HCT116 (cell line): ENCODE data around the gene ARAP1. TPM values are rescaled to one million over a fixed set of nuclear protein-coding genes. Genes with fewer than 3 reads are reported as not detected.

Experiments used
- ATAC-seq: fragments of 200-7000 bp; cut with Tn5 transposase; 2 replicates; pipeline ENCODE4 v1.9.1; 2020; ENCODE audit warnings: mild to moderate bottlenecking, moderate library complexity
- BruUV-seq: library from RNA; stranded (reverse); fragments of 400-500 nt; replicated peaks from 2 replicates; lab custom pipeline; 2021; lab: Mats Ljungman, UMichigan
- CTCF ChIA-PET: fragments of 300-600 bp; sonication (Branson Sonifier 250); formaldehyde crosslinking; loops from one replicate; lab custom pipeline; 2021; ENCODE audit warnings: antibody characterized with exemption; lab: Charles Lee
- POLR2A ChIA-PET: fragments of 300-600, 350-600 bp; sonication (Branson Sonifier 250); formaldehyde crosslinking; loops from one replicate; lab custom pipeline; 2021; ENCODE audit warnings: antibody characterized with exemption; lab: Charles Lee
- RAD21 ChIA-PET, 2 experiments: fragments of 300-600 bp; sonication (Branson Sonifier 250); formaldehyde crosslinking; loops; one replicate each; lab custom pipeline; 2023; ENCODE audit warnings: low total read pairs in 2 of 2; ENCODE audit not compliant: uncharacterized antibody in 2 of 2, unreplicated experiment in 2 of 2, low non-redundant PET in 1 of 2; lab: Charles Lee
- DNase-seq: peaks from one replicate; pipeline ENCODE4 v3.0.0-alpha.2; 2010; ENCODE audit warnings: low read depth, low spot score
- H2AFZ ChIP-seq: fragments of 200-600 bp; shearing (Covaris generic), sonication (generic); 2 replicates; pipeline ENCODE4 v1.6.1; 2017; ENCODE audit warnings: low read depth, mixed run types, mixed read lengths, antibody characterized with exemption, low read length; ENCODE audit not compliant: poor library complexity, severe bottlenecking
- H3K27ac ChIP-seq: 2 replicates; pipeline ENCODE4 v1.5.1; 2012; ENCODE audit warnings: low read depth, low read length
- H3K27me3 ChIP-seq: fragments of 200-600 bp; sonication (generic); 2 replicates; pipeline ENCODE4 v1.6.1; 2016; ENCODE audit warnings: mixed run types, low read length, mixed read lengths; ENCODE audit not compliant: insufficient read depth
- H3K36me3 ChIP-seq, 2 experiments: fragments of 200-500 bp in 1 of 2; fragments of 200-600 bp in 1 of 2; sonication (Bioruptor generic) in 1 of 2; sonication (generic) in 1 of 2; 2 replicates each; pipeline versions ENCODE4 v1.5.1 to v1.6.1; 2014 to 2016; ENCODE audit warnings: low read length in 2 of 2, inconsistent platforms in 1 of 2, mixed read lengths in 1 of 2, mixed run types in 1 of 2; ENCODE audit not compliant: insufficient read depth in 2 of 2, control insufficient read depth in 1 of 2
- H3K4me1 ChIP-seq, 2 experiments: fragments of 200-600 bp in 1 of 2; sonication (generic) in 1 of 2; 2 replicates each; pipeline versions ENCODE4 v1.5.1 to v1.6.1; 2012 to 2017; ENCODE audit warnings: low read length in 2 of 2, inconsistent platforms in 1 of 2, mild to moderate bottlenecking in 1 of 2, mixed read lengths in 1 of 2, mixed run types in 1 of 2, moderate library complexity in 1 of 2; ENCODE audit not compliant: insufficient read depth in 2 of 2, control insufficient read depth in 1 of 2
- H3K4me2 ChIP-seq: fragments of 200-600 bp; sonication (generic); 2 replicates; pipeline ENCODE4 v1.6.1; 2017; ENCODE audit warnings: mixed run types, low read length, mixed read lengths
- H3K4me3 ChIP-seq, 2 experiments: fragments of 200-600 bp in 1 of 2; sonication (generic) in 1 of 2; replicated peaks in 1 of 2; 2 replicates each; pipeline ENCODE4 v1.5.1; 2011 to 2016; ENCODE audit warnings: low read length in 2 of 2, control low read depth in 1 of 2, low read depth in 1 of 2, mild to moderate bottlenecking in 1 of 2, mixed read lengths in 1 of 2, mixed run types in 1 of 2
- H3K79me2 ChIP-seq: fragments of 200-600 bp; sonication (generic); 2 replicates; pipeline ENCODE4 v1.6.1; 2017; ENCODE audit warnings: mild to moderate bottlenecking, mixed run types, low read length, moderate library complexity, mixed read lengths; ENCODE audit not compliant: insufficient read depth
- H3K9ac ChIP-seq: fragments of 200-600 bp; sonication (generic); 2 replicates; pipeline ENCODE4 v1.6.1; 2016; ENCODE audit warnings: low read length, mixed read lengths
- H3K9me2 ChIP-seq: fragments of 200-600 bp; sonication (generic), shearing (Covaris generic); 2 replicates; pipeline ENCODE4 v1.6.1; 2017; ENCODE audit warnings: mixed run types, mild to moderate bottlenecking, moderate library complexity; ENCODE audit not compliant: insufficient read depth
- H3K9me3 ChIP-seq, 2 experiments: fragments of 200-500 bp in 1 of 2; fragments of 200-600 bp in 1 of 2; sonication (Bioruptor generic) in 1 of 2; sonication (generic) in 1 of 2; 2 replicates each; pipeline ENCODE4 v1.6.1; 2014 to 2017; ENCODE audit warnings: low read length in 2 of 2, mixed read lengths in 2 of 2, inconsistent platforms in 1 of 2, low read depth in 1 of 2, mild to moderate bottlenecking in 1 of 2, mixed run types in 1 of 2, moderate library complexity in 1 of 2; ENCODE audit not compliant: control insufficient read depth in 1 of 2, insufficient read depth in 1 of 2
- H4K20me1 ChIP-seq: fragments of 200-600 bp; sonication (generic), shearing (Covaris generic); 2 replicates; pipeline ENCODE4 v1.6.1; 2017; ENCODE audit warnings: mixed run types, mild to moderate bottlenecking, moderate library complexity; ENCODE audit not compliant: insufficient read depth
- CBX3 ChIP-seq: IDR thresholded peaks from 2 replicates; pipeline ENCODE4 v1.6.1; 2012; ENCODE audit warnings: low read depth
- CEBPB ChIP-seq: IDR thresholded peaks from 2 replicates; pipeline ENCODE4 v1.6.1; 2012; ENCODE audit warnings: low read depth
- EGR1 ChIP-seq: IDR thresholded peaks from 2 replicates; pipeline ENCODE4 v1.6.1; 2012; ENCODE audit warnings: low read depth
- FOSL1 ChIP-seq: IDR thresholded peaks from 2 replicates; pipeline ENCODE4 v1.6.1; 2012; ENCODE audit warnings: low read depth
- JUND ChIP-seq: IDR thresholded peaks from 2 replicates; pipeline ENCODE4 v1.6.1; 2012
- SIN3A ChIP-seq: IDR thresholded peaks from 2 replicates; pipeline ENCODE4 v1.6.1; 2012; ENCODE audit warnings: low read depth
- SP1 ChIP-seq: IDR thresholded peaks from 2 replicates; pipeline ENCODE4 v1.6.1; 2012; ENCODE audit warnings: low read depth
- YY1 ChIP-seq: IDR thresholded peaks from 2 replicates; pipeline ENCODE4 v1.6.1; 2011; ENCODE audit warnings: low read length, low read depth, moderate library complexity, mild to moderate bottlenecking; ENCODE audit not compliant: insufficient replicate concordance; ENCODE audit errors: extremely low read depth
- ZFX ChIP-seq: fragments of 450-650 bp; IDR thresholded peaks from 2 replicates; pipeline ENCODE4 v1.6.1; 2017
- intact Hi-C: fragments of 100-400 bp; cut with micrococcal nuclease; formaldehyde crosslinking; loops from 2 replicates; pipeline ENCODE4 v1.10.0; 2022
- total RNA-seq: library from RNA; stranded (reverse); gene quantifications from one replicate; pipeline ENCODE4 v1.2.1, GENCODE V29; 2021; ENCODE audit not compliant: unreplicated experiment
- TF ChIP-seq, protein P1 (sequence below): IDR thresholded peaks from 2 replicates; pipeline ENCODE4 v1.6.1; 2012
- TF ChIP-seq, protein P2 (sequence below): IDR thresholded peaks from 2 replicates; pipeline ENCODE4 v1.6.1; 2012; ENCODE audit warnings: low read depth

Gene ARAP1
- total RNA-seq, 1 experiment from 2014 or later = 57.4 TPM

DNA sequence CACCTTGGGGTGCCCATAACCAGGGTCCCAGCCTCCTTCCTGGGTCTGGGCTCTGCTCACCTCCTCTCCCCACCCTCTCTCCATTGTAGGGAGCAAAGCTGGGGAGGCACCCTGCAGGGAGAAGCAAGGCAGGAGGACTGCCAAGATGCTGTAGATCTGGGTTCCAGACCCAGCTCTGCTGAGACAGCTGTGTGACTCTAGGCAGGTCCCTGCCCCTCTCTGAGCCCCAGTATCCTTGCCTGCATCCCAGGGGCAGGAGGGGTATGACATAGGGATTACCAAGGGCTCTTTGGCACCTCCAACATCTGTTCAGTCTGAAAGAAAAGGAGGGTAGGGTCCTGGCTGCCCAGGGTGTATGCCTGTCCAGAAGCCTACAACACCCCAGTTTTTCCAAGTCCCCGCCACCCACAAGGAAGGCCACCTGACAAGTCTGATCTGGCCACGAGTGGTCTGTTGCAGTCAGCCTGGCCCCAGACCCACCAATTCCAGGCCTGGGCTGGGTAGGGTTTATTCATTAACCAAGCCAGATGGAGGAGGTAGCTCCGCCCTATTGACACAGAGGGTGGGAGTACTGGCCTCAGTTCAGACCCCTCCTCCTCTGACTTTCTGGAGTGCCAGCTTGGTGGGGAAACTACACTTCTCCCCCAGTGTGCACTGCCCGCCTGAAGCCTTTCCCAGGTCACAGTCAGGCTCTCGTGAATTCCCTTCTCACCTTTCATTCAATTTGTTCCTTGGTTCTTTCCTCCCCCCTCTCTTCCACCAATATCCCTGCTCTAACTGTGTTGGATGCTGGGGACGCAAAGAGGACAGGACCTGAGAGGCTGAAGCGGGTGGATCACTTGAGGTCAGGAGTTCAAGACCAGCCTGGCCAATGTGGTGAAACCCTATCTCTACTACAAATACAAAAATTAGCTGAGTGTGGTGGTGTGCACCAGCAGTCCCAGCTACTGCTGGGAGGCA is 26.6 kb upstream of the ARAP1 start:
- no peaks in the 10 kb centered on the region for H4K20me1 ChIP-seq
- no peaks in the 10 kb centered on the region for H3K9me3 ChIP-seq
- no peak overlapping the region for H3K4me3 ChIP-seq
- TF ChIP-seq SIN3A = no peak
- TF ChIP-seq CEBPB = no peak
- TF ChIP-seq, protein P1, sequence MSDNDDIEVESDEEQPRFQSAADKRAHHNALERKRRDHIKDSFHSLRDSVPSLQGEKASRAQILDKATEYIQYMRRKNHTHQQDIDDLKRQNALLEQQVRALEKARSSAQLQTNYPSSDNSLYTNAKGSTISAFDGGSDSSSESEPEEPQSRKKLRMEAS = no peak
- no peak for TF ChIP-seq JUND
- no peak for TF ChIP-seq SP1
- no peak for TF ChIP-seq YY1
- no peak for TF ChIP-seq EGR1
- TF ChIP-seq, protein P2, sequence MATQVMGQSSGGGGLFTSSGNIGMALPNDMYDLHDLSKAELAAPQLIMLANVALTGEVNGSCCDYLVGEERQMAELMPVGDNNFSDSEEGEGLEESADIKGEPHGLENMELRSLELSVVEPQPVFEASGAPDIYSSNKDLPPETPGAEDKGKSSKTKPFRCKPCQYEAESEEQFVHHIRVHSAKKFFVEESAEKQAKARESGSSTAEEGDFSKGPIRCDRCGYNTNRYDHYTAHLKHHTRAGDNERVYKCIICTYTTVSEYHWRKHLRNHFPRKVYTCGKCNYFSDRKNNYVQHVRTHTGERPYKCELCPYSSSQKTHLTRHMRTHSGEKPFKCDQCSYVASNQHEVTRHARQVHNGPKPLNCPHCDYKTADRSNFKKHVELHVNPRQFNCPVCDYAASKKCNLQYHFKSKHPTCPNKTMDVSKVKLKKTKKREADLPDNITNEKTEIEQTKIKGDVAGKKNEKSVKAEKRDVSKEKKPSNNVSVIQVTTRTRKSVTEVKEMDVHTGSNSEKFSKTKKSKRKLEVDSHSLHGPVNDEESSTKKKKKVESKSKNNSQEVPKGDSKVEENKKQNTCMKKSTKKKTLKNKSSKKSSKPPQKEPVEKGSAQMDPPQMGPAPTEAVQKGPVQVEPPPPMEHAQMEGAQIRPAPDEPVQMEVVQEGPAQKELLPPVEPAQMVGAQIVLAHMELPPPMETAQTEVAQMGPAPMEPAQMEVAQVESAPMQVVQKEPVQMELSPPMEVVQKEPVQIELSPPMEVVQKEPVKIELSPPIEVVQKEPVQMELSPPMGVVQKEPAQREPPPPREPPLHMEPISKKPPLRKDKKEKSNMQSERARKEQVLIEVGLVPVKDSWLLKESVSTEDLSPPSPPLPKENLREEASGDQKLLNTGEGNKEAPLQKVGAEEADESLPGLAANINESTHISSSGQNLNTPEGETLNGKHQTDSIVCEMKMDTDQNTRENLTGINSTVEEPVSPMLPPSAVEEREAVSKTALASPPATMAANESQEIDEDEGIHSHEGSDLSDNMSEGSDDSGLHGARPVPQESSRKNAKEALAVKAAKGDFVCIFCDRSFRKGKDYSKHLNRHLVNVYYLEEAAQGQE = no peak
- no peak for TF ChIP-seq CBX3
- no peak for TF ChIP-seq FOSL1
- no peak for TF ChIP-seq ZFX
- intact Hi-C loops = no loop called here
- ChIA-PET POLR2A (no interaction called here), CTCF (no interaction called here), RAD21 (no interaction called here)
- ATAC-seq (no peak), DNase-seq (no peak)
- BruUV-seq = TSS peak; percentile 38
- no peak overlapping the region for H3K9ac ChIP-seq
- peaks cover 12 to 49% of the 10 kb centered on the region in 2 experiments for H3K4me1 ChIP-seq
- no peak overlapping the region for H3K4me2 ChIP-seq
- H2AFZ ChIP-seq = no peak overlapping the region
- no peaks in the 10 kb centered on the region for H3K27me3 ChIP-seq
- no peak overlapping the region for H3K27ac ChIP-seq
- H3K79me2 ChIP-seq = no peaks in the 10 kb centered on the region
- H3K9me2 ChIP-seq = no peaks in the 10 kb centered on the region
- no peaks in the 10 kb centered on the region for H3K36me3 ChIP-seq
